Naive thymus-derived CD8-positive, alpha-beta T cell (primary cell): Measurements from ENCODE around the gene GSTP1. TPM values are rescaled to one million over a fixed set of nuclear protein-coding genes. Genes with fewer than 3 reads are reported as not detected.
"Not testable (repeated sequence)": the region's sequence is repeated elsewhere in the genome, so short reads cannot be mapped to it uniquely, and the experiment has no call there.

Experiments
- ATAC-seq, 2 donors: fragments of 150-1000 bp; cut with Tn5 transposase in 1 of 2; sonication (Bioruptor Pico), chemical (Tn5 transposase) in 1 of 2; 1 replicate in 1 of 2; 2 replicates in 1 of 2; pipeline ENCODE4 v1.10.0; 2021; ENCODE audit warnings: mild to moderate bottlenecking in 2 of 2, moderate library complexity in 2 of 2
- POLR2A ChIA-PET: fragments of 350-600 bp; sonication (Branson Sonifier 250); formaldehyde crosslinking; loops from one replicate; lab custom pipeline; 2021; ENCODE audit warnings: antibody characterized with exemption; lab: Charles Lee
- DNase-seq, 10 donors: peaks; one replicate each; pipeline versions ENCODE4 v3.0.0 to v3.0.0-alpha.2; 2020 to 2022
- H3K27ac Mint-ChIP-seq, 10 donors: one replicate each; pipeline ENCODE4 v1.8.0; 2020 to 2022; ENCODE audit warnings: mild to moderate bottlenecking in 10 of 10, mixed read lengths in 10 of 10, moderate library complexity in 4 of 10, inconsistent platforms in 1 of 10
- H3K27me3 Mint-ChIP-seq, 5 donors: one replicate each; pipeline ENCODE4 v1.8.0; 2021 to 2022; ENCODE audit warnings: mixed read lengths in 5 of 5
- H3K36me3 Mint-ChIP-seq, 3 donors: one replicate each; pipeline ENCODE4 v1.8.0; 2020 to 2022; ENCODE audit warnings: mixed read lengths in 3 of 3, mild to moderate bottlenecking in 2 of 3, inconsistent platforms in 1 of 3
- H3K4me1 Mint-ChIP-seq, 4 donors: one replicate each; pipeline ENCODE4 v1.8.0; 2021 to 2022; ENCODE audit warnings: mixed read lengths in 4 of 4
- H3K4me3 Mint-ChIP-seq, 10 donors: one replicate each; pipeline ENCODE4 v1.8.0; 2020 to 2022; ENCODE audit warnings: mild to moderate bottlenecking in 10 of 10, mixed read lengths in 10 of 10, moderate library complexity in 6 of 10, inconsistent platforms in 1 of 10
- H3K9me3 Mint-ChIP-seq, 9 donors: one replicate each; pipeline ENCODE4 v1.8.0; 2020 to 2022; ENCODE audit warnings: mixed read lengths in 9 of 9, mild to moderate bottlenecking in 3 of 9, inconsistent platforms in 1 of 9, moderate library complexity in 1 of 9
- polyA plus RNA-seq, 3 donors: library from polyadenylated mRNA; unstranded; fragments of 300-500 nt; fragmentation: Illumina TruSeq; gene quantifications; one replicate each; pipeline ENCODE4 v1.2.3, GENCODE V29; 2021
- total RNA-seq, 8 experiments: library from RNA in 2 of 8; stranded (reverse) in 2 of 8; gene quantifications; one replicate each; pipeline ENCODE4 v1.2.3 and lab custom pipeline; 2021 to 2026

Gene GSTP1
- total and polyA plus RNA-seq, 5 experiments from 2014 or later = 177 to 278 (median 234) TPM

GRCh38 chr11:67545280-67545679 lies 38.3 kb upstream of the GSTP1 start:
- Mint-ChIP-seq H3K4me3 (no peak overlapping the region), H3K36me3 (no peaks in the 10 kb centered on the region), H3K27me3 (peaks cover 0 to 2% (median 0%) of the 10 kb centered on the region in 5 donors), H3K9me3 (peaks cover 0 to 2% (median 0%) of the 10 kb centered on the region in 9 donors), H3K4me1 (no peaks in the 10 kb centered on the region), H3K27ac (no peak overlapping the region)
- ATAC-seq (no peak), DNase-seq (no peak)
- POLR2A ChIA-PET = interaction anchor here (0.6 kb wide), 1 partner anchor 266 kb away, joined by 3 read pairs; no protein-coding TSS in a partner anchor

- DNase-seq, ATAC-seq, H3K36me3 Mint-ChIP-seq, H3K27me3 Mint-ChIP-seq, H3K27ac Mint-ChIP-seq, POLR2A ChIA-PET, H3K4me1 Mint-ChIP-seq, H3K4me3 Mint-ChIP-seq: not testable (repeated sequence)
- H3K9me3 Mint-ChIP-seq = peaks cover 0 to 10% (median 0%) of the 10 kb centered on the region in 9 donors
Measured at GRCh38 chr11:67548112-67548511, 35.5 kb upstream of the GSTP1 start.

GRCh38 chr11:67548555-67549110 lies 35.0 kb upstream of the GSTP1 start:
- ATAC-seq (no peak), DNase-seq (no peak)
- Mint-ChIP-seq H3K36me3 (no peaks in the 10 kb centered on the region), H3K9me3 (peaks cover 0 to 10% (median 0%) of the 10 kb centered on the region in 9 donors), H3K4me1 (no peaks in the 10 kb centered on the region), H3K4me3 (no peak overlapping the region), H3K27me3 (peaks cover 0 to 2% (median 0%) of the 10 kb centered on the region in 5 donors), H3K27ac (no peak overlapping the region)
- POLR2A ChIA-PET = interaction anchor here (0.6 kb wide), 1 partner anchor 241 kb away, joined by 3 read pairs; no protein-coding TSS in a partner anchor

DNA sequence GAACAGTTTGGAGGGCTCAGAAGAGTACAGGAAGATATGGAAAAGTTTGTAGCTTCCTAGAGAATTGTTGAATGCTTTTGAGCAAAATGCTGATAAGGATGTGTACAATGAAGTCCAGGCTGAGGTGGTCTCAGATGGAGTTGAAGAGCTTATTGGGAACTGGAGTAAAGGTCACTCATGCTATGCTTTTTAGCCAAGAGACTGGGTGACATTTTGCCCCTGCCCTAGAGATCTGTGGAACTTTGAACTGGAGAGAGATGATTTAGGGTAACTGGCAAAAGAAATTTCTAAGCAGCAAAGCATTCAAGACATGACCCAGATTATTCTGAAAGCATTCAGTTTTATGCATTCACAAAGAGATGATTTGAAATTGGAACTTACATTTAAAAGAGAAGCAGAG lies 32.5 kb upstream of the GSTP1 start:
- POLR2A ChIA-PET = no interaction called here
- H3K27me3 Mint-ChIP-seq = peaks cover 0 to 2% (median 0%) of the 10 kb centered on the region in 5 donors
- ATAC-seq (no peak), DNase-seq (no peak)
- H3K9me3 Mint-ChIP-seq = peaks cover 0 to 10% (median 0%) of the 10 kb centered on the region in 9 donors
- H3K4me3 Mint-ChIP-seq = no peak overlapping the region
- H3K36me3 Mint-ChIP-seq = no peaks in the 10 kb centered on the region
- H3K4me1 Mint-ChIP-seq = no peaks in the 10 kb centered on the region
- H3K27ac Mint-ChIP-seq = no peak overlapping the region

DNA sequence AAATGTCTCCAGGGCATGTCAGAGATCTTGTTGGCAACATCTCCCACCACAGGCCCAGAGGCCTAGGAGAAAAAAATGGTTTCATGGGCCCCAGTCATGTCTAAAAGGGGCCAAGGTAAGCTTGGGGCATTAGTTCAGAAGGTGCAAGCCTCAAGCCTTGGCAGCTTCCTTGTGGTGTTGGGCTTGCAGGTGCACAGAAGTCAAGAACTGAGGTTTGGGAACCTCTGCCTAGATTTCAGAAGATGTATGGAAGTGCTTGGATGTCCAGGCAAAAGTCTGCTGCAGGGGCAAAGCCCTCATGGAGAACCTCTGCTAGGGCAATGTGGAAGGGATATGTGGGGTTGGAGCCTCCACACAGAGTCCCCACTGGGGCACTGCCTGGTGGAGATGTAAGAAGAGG lies 31.9 kb upstream of the GSTP1 start:
- POLR2A ChIA-PET, H3K36me3 Mint-ChIP-seq, H3K27ac Mint-ChIP-seq, DNase-seq, H3K27me3 Mint-ChIP-seq, ATAC-seq, H3K4me1 Mint-ChIP-seq, H3K4me3 Mint-ChIP-seq: not testable (repeated sequence)
- H3K9me3 Mint-ChIP-seq = peaks cover 0 to 10% (median 0%) of the 10 kb centered on the region in 9 donors

DNA sequence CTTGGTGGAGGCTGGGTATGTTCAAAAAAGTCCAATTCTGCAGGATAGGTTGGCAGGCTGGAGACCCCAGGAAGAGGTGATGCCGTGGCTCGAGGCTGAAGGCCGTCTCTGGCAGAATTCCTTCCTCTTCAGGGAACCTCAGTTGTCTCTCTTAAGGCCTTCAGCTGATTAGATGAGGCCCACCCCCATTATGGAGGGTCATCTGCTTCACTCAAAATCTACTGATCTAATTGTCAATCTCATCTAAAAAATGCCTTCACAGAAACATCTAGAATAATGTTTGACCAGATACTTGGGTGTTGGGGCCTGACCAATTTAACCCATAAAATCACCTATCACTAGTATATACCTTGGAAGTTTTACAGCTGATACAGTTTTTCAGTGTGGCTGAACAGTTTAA lies 27.4 kb upstream of the GSTP1 start:
- Mint-ChIP-seq H3K27me3 (peaks cover 0 to 11% (median 5%) of the 10 kb centered on the region in 5 donors), H3K9me3 (peaks cover 0 to 4% (median 0%) of the 10 kb centered on the region in 9 donors), H3K4me3 (no peak overlapping the region), H3K36me3 (no peaks in the 10 kb centered on the region), H3K27ac (no peak overlapping the region), H3K4me1 (no peaks in the 10 kb centered on the region)
- ATAC-seq = no peak
- no peak for DNase-seq
- POLR2A ChIA-PET = no interaction called here

DNA sequence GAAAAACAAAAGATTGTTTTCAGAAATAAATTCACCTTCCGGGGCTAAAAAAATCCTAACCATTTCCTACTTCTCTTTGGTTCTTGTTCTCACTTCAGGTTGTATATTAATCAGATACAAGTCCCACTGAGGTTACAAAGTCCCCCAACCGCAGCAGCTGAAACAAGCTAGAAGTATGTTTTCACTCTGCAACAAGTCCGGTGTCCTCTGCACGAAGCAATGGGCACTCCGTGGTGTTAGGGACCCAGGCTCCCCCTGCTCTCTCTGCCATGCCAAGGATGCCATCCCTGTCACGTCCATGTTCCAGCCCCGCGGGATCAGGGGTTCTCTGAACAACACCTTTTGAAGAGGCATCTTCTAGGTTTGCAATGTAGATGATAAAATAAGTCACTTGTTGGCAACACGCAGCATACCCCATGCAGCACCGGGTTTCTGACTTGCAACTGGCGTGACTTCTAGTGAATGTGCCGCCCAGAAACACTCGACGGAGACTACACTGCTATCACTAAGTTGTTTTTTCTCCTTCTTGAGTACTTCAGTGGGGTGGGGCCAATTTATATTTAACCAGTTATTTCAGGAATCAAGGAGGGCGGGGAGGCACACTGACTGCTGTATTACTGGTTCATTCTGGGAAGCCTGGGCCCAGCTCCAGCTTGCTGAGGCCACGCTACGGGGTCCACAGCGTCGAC lies 25.4 kb upstream of the GSTP1 start:
- H3K27ac Mint-ChIP-seq = no peak overlapping the region
- ATAC-seq (no peak), DNase-seq (no peak)
- H3K27me3 Mint-ChIP-seq = peaks cover 3 to 11% (median 6%) of the 10 kb centered on the region in 5 donors
- no peaks in the 10 kb centered on the region for H3K9me3 Mint-ChIP-seq
- no peaks in the 10 kb centered on the region for H3K36me3 Mint-ChIP-seq
- POLR2A ChIA-PET = no interaction called here
- no peak overlapping the region for H3K4me3 Mint-ChIP-seq
- peaks cover 0 to 2% (median 0%) of the 10 kb centered on the region in 4 donors for H3K4me1 Mint-ChIP-seq

- no peak for DNase-seq
- peaks cover 3 to 11% (median 7%) of the 10 kb centered on the region in 5 donors for H3K27me3 Mint-ChIP-seq
- peak overlapping the region in 1 of 10 donors; percentile 24 for H3K27ac Mint-ChIP-seq
- H3K4me1 Mint-ChIP-seq = peaks cover 0 to 2% (median 0%) of the 10 kb centered on the region in 4 donors
- POLR2A ChIA-PET = interaction anchor here (0.9 kb wide), 1 partner anchor 21 kb away, joined by 3 read pairs; no protein-coding TSS in a partner anchor
- no peaks in the 10 kb centered on the region for H3K9me3 Mint-ChIP-seq
- no peak overlapping the region for H3K4me3 Mint-ChIP-seq
- H3K36me3 Mint-ChIP-seq = no peaks in the 10 kb centered on the region
- ATAC-seq = no peak
Measured at GRCh38 chr11:67561971-67562619, 21.5 kb upstream of the GSTP1 start.

DNA sequence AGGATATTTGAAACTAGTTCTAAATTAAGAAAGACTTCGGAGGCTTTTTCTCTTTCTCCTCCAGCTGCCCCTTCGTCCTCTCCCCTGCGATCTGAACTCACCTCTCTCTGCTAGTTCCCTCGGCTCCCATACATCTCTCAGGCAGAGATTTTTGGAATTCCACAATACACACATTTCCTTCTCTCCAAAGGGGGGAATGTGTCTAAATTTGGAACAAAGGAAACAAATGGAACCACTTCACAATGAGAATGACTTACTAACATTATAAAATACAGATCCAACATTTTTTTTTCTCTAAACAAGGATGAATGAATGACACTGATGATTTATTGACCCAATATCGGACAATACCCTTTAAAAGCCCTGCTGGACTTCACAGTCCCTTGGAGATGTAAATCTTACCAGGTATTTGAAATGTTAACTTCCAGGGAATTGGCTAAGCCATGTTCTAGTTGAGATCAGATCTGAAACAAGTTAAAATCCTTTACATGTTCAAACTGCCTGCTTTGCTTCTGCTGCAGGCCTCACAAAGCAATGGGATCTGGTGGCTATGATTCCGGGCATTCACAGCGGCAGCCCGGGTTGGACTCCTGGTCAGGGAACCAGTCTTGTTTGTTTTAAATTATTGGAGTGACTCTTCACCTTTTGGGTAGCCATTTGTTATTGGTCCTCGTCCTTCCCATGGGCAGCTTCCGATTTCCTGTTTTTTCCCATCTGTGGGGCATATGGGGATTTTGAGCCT lies 20.5 kb upstream of the GSTP1 start:
- H3K27me3 Mint-ChIP-seq = peaks cover 3 to 11% (median 7%) of the 10 kb centered on the region in 5 donors
- H3K4me3 Mint-ChIP-seq = no peak overlapping the region
- no peak for ATAC-seq

DNA sequence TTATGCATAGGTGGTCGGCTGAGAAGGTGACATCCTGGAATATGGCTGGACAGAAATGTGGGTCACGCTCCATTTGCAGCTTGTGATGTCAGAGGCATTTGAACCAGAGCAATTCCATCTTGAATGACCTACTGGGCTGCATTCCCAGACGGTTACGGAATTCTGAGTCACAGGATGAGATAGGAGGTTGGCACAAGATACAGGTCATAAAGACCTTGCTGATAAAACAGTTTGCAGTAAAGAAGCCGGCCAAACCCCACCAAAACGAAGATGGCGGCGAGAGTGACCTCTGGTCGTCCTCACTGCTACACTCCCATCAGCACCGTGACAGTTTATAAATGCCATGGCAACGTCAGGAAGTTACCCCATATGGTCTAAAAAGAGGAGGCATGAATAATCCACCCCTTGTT lies 19.9 kb upstream of the GSTP1 start:
- ATAC-seq, H3K27me3 Mint-ChIP-seq, DNase-seq, H3K27ac Mint-ChIP-seq, POLR2A ChIA-PET, H3K4me3 Mint-ChIP-seq, H3K4me1 Mint-ChIP-seq, H3K36me3 Mint-ChIP-seq, H3K9me3 Mint-ChIP-seq: not testable (repeated sequence)

More for the DNA sequence above, 20.5 kb upstream of the GSTP1 start:
- H3K36me3 Mint-ChIP-seq = no peaks in the 10 kb centered on the region
- H3K4me1 Mint-ChIP-seq = peaks cover 0 to 2% (median 0%) of the 10 kb centered on the region in 4 donors
- no peaks in the 10 kb centered on the region for H3K9me3 Mint-ChIP-seq
- DNase-seq = no peak
- no peak overlapping the region for H3K27ac Mint-ChIP-seq
- POLR2A ChIA-PET = no interaction called here

DNA sequence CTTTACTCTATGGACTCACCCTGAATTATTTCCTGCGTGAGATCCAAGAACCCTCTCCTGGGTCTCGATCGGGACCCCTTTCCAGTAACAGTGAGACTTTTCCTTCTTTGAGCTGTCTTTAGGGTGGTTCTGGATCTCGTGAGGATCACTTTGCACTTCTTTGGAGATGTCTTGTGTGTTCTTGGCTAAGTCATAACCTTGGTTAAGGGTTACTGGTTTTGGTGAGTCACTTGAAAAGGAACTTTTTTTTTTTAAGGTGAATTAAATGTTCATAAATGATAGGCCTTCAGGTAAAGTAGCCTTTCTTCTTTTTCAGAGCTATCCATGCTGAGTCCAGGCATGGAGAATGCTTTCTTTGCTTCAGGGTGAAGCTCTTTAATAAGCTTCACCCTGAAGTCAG lies 19.4 kb upstream of the GSTP1 start:
- DNase-seq = no peak
- POLR2A ChIA-PET = no interaction called here
- ATAC-seq = no peak
- Mint-ChIP-seq H3K4me1 (peaks cover 0 to 2% (median 0%) of the 10 kb centered on the region in 4 donors), H3K9me3 (no peaks in the 10 kb centered on the region), H3K36me3 (no peaks in the 10 kb centered on the region), H3K27me3 (peaks cover 2 to 8% (median 4%) of the 10 kb centered on the region in 5 donors), H3K4me3 (no peak overlapping the region), H3K27ac (no peak overlapping the region)

DNA sequence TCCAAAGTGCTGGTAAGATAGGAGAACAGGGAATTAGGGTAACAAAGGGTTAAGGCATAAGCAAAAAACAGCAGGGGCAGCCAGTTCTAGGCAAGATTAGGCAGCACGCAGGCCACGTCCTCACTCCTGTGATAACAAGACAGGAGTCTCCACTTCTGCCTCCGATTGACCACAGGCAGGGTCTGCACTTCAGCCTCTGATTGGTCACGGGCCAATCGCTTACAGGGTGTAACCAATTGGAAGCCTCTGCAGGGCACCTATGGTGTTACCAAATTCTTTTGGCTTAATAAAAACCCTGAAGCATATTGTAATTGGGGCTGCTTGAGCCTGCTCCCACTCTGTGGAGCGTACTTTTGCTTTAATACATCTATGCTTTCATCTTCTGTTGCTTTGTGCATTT lies 12.2 kb upstream of the GSTP1 start:
- H3K27ac Mint-ChIP-seq = no peak overlapping the region
- peaks cover 8 to 20% (median 15%) of the 10 kb centered on the region in 5 donors for H3K27me3 Mint-ChIP-seq
- POLR2A ChIA-PET = no interaction called here
- H3K36me3 Mint-ChIP-seq = no peaks in the 10 kb centered on the region
- H3K4me3 Mint-ChIP-seq = no peak overlapping the region
- H3K4me1 Mint-ChIP-seq = peaks cover 0 to 3% (median 0%) of the 10 kb centered on the region in 4 donors
- no peaks in the 10 kb centered on the region for H3K9me3 Mint-ChIP-seq
- ATAC-seq (no peak), DNase-seq (no peak)
